Parietal lobe (tissue), 2 donors: ENCODE measurements around the gene SNRNP70. TPM values are rescaled to one million over a fixed set of nuclear protein-coding genes. Genes with fewer than 3 reads are reported as not detected.

ENCODE experiments used
- small RNA-seq: library from RNA; depleted of rRNA; stranded (forward); fragments of <200 nt; gene quantifications from one replicate; pipeline ENCODE3, GENCODE V24; 2014; ENCODE audit warnings: low replicate concordance
- total RNA-seq: library from RNA; depleted of rRNA; stranded (reverse); fragments of >200 nt; gene quantifications from one replicate; pipeline ENCODE4 v1.2.3, GENCODE V29; 2014

SNRNP70 gene
- total RNA-seq, result 278 TPM

GRCh38 chr19:49085020-49085867 is at the start of gene SNRNP70:
Gene SNRNP70 (plus strand): TSS chr19:49085451. CDS start chr19:49086415, 964 bp downstream.

GRCh38 chr19:49036815-49037214 is 48.4 kb upstream of the SNRNP70 start, which contains the start of gene CGB1:
Gene CGB1 (minus strand): TSS chr19:49036895. CDS start chr19:49036711, 184 bp downstream.

GRCh38 chr19:49043548-49043947 is 41.7 kb upstream of the SNRNP70 start, which contains the start of gene CGB5:
Gene CGB5 (plus strand): TSS chr19:49043848. CDS start chr19:49044210, 362 bp downstream.

GRCh38 chr19:49049011-49049410 is 36.2 kb upstream of the SNRNP70 start, which contains the start of gene CGB8:
Gene CGB8 (minus strand): TSS chr19:49049111. CDS start chr19:49048739, 372 bp downstream.

GRCh38 chr19:49057636-49058234 is 27.5 kb upstream of the SNRNP70 start, which contains the start of gene CGB7:
Gene CGB7 (minus strand): TSS chr19:49057749. CDS start chr19:49055375, 2,374 bp downstream.

GRCh38 chr19:49064768-49065611 is 20.3 kb upstream of the SNRNP70 start, which contains the start of gene NTF4:
Gene NTF4 (minus strand): TSS chr19:49064818. CDS start chr19:49061997, 2,821 bp downstream.

GRCh38 chr19:49113762-49114629 is 28.7 kb downstream of the SNRNP70 start, which contains the start of gene LIN7B:
Gene LIN7B (plus strand): TSS chr19:49114370. CDS start chr19:49114405, 35 bp downstream.

GRCh38 chr19:49118565-49119410 is 33.5 kb downstream of the SNRNP70 start, which contains the start of gene C19orf73:
Gene C19orf73 (minus strand): TSS chr19:49119143. CDS start chr19:49119022, 121 bp downstream.

GRCh38 chr19:49119411-49120324 is 34.4 kb downstream of the SNRNP70 start, which contains the start of gene PPFIA3:
Gene PPFIA3 (plus strand): TSS chr19:49119544. CDS start chr19:49127874, 8,330 bp downstream.

GRCh38 chr19:49155005-49155819 is 70.0 kb downstream of the SNRNP70 start, which contains the start of gene HRC:
Gene HRC (minus strand): TSS chr19:49155396. CDS start chr19:49155237, 159 bp downstream.

GRCh38 chr19:49157445-49158224 is 72.4 kb downstream of the SNRNP70 start, which contains the start of gene TRPM4:
Gene TRPM4 (plus strand): TSS chr19:49157792. CDS start chr19:49157867, 75 bp downstream.

Small RNA genes within 50 kb of the gene (small RNA-seq; reads per million reads assigned to genes)
- not detected for gene RN7SL708P

Other genes with a start within 250 kb of the SNRNP70 start
- 1.3 TPM for gene HSD17B14, start 249.0 kb upstream of the SNRNP70 start, total RNA-seq
- not detected for gene PLEKHA4, start 216.8 kb upstream of the SNRNP70 start, total RNA-seq
- gene PPP1R15A, start 213.0 kb upstream of the SNRNP70 start, total RNA-seq, result 31.6 TPM
- not detected for gene TULP2, start 186.7 kb upstream of the SNRNP70 start, total RNA-seq
- 46.6 TPM for gene NUCB1, start 185.1 kb upstream of the SNRNP70 start, total RNA-seq
- not detected for gene DHDH, start 151.8 kb upstream of the SNRNP70 start, total RNA-seq
- gene BAX, start 130.6 kb upstream of the SNRNP70 start, total RNA-seq, result 7.8 TPM
- 551 TPM for gene FTL, start 120.1 kb upstream of the SNRNP70 start, total RNA-seq
- 27.5 TPM for gene GYS1, start 92.1 kb upstream of the SNRNP70 start, total RNA-seq
- gene RUVBL2, start 91.6 kb upstream of the SNRNP70 start, total RNA-seq, result 92.6 TPM
- gene LHB, start 68.4 kb upstream of the SNRNP70 start, total RNA-seq, result not detected
- gene CGB3, start 61.1 kb upstream of the SNRNP70 start, total RNA-seq, result not detected
- gene CGB2, start 53.6 kb upstream of the SNRNP70 start, total RNA-seq, result not detected
- not detected for gene CGB1, start 48.6 kb upstream of the SNRNP70 start, total RNA-seq
- gene CGB5, start 41.6 kb upstream of the SNRNP70 start, total RNA-seq, result not detected
- not detected for gene CGB8, start 36.3 kb upstream of the SNRNP70 start, total RNA-seq
- not detected for gene CGB7, start 27.7 kb upstream of the SNRNP70 start, total RNA-seq
- gene NTF4, start 20.6 kb upstream of the SNRNP70 start, total RNA-seq, result not detected
- not detected for gene KCNA7, start 12.8 kb upstream of the SNRNP70 start, total RNA-seq
- gene LIN7B, start 28.9 kb downstream of the SNRNP70 start, total RNA-seq, result 21.6 TPM
- gene C19orf73, start 33.7 kb downstream of the SNRNP70 start, total RNA-seq, result not detected
- 37.6 TPM for gene PPFIA3, start 34.1 kb downstream of the SNRNP70 start, total RNA-seq
- 0.31 TPM for gene HRC, start 69.9 kb downstream of the SNRNP70 start, total RNA-seq
- gene TRPM4, start 72.3 kb downstream of the SNRNP70 start, total RNA-seq, result 6.6 TPM
- 0.94 TPM for gene SLC6A16, start 239.7 kb downstream of the SNRNP70 start, total RNA-seq
- 0.94 TPM for gene CD37, start 250.0 kb downstream of the SNRNP70 start, total RNA-seq